Kidney epithelial cell (primary cell): ENCODE results near the gene TNIP1. TPM values are rescaled to one million over a fixed set of nuclear protein-coding genes. Genes with fewer than 3 reads are reported as not detected.

ENCODE experiments used
- DNase-seq: peaks from one replicate; pipeline ENCODE4 v3.0.0-alpha.2; 2010; ENCODE audit warnings: low read depth
- H3K27me3 ChIP-seq: 2 replicates; pipeline ENCODE4 v1.6.0; 2011; ENCODE audit warnings: low read length; ENCODE audit not compliant: control insufficient read depth, insufficient read depth
- H3K36me3 ChIP-seq: 2 replicates; pipeline ENCODE4 v1.5.1; 2011; ENCODE audit warnings: low read length; ENCODE audit not compliant: control insufficient read depth, insufficient read depth
- H3K4me3 ChIP-seq: 2 replicates; pipeline ENCODE4 v1.5.1; 2011; ENCODE audit warnings: low read depth, mild to moderate bottlenecking, control low read depth, low read length
- CTCF ChIP-seq: IDR thresholded peaks from 2 replicates; pipeline ENCODE4 v1.5.1; 2011; ENCODE audit warnings: mild to moderate bottlenecking, moderate library complexity, low read length, control low read depth, inconsistent platforms; ENCODE audit not compliant: insufficient read depth, poor library complexity, severe bottlenecking
- total RNA-seq: library from RNA; depleted of rRNA; stranded (reverse); fragments of >200 nt; gene quantifications from 2 replicates; pipeline ENCODE4 v1.2.3, GENCODE V29; 2015

Gene TNIP1
- total RNA-seq, 1 donor from 2014 or later: 454 TPM

- Histone ChIP-seq H3K27me3 (no peaks in the 10 kb centered on the region), H3K4me3 (no peak overlapping the region), H3K36me3 (peaks cover 5% of the 10 kb centered on the region)
- DNase-seq: no peak
- TF ChIP-seq CTCF: no peak
Observed at GRCh38 chr5:151108566-151108965, 27.7 kb upstream of the TNIP1 start.

DNA sequence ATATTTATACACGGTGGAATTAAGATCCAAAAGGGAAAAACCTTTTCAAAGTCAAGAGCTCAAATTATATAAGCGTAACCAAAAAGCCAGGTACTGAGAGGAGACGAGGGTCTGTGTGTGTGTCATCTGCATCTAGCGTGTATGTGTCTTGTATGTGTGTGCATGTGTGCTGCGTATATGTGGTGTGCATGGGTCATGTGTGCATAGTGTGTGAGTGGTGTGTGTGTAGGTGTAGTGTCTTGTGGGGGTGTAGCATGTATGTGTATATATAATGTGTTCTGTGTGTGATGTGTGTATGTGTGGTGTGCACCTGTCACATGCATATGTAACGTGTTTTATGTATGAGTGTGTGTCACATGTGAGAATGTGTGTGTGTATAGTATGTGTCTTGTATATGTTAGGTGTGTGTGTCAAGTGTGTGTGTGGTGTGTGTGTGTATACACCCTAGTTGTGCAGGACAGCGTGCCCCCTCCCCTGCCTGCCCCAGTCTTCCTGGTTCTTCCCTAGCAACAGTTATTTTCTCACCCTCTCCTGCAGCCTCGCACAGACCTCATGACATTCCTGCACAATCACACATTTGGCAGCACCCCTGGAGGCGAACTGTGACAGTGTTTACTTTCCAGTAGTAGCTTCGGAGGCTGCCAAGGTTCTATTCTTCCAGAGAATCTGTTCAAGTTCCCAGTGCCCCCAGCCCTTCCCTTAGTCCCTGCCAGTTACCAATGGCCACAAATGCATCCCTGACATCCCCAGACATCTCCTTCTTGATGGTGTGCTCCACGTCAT is 27.1 kb upstream of the TNIP1 start:
- no peak for TF ChIP-seq CTCF
- peaks cover 5% of the 10 kb centered on the region for H3K36me3 ChIP-seq
- no peaks in the 10 kb centered on the region for H3K27me3 ChIP-seq
- no peak for DNase-seq
- H3K4me3 ChIP-seq: no peak overlapping the region

- no peak for DNase-seq
- no peak overlapping the region for H3K4me3 ChIP-seq
- peaks cover 5% of the 10 kb centered on the region for H3K36me3 ChIP-seq
- H3K27me3 ChIP-seq: no peaks in the 10 kb centered on the region
- no peak for TF ChIP-seq CTCF
Observed at GRCh38 chr5:151107084-151107483, 26.2 kb upstream of the TNIP1 start.

- no peak overlapping the region for H3K4me3 ChIP-seq
- no peak for DNase-seq
- H3K36me3 ChIP-seq: peaks cover 5% of the 10 kb centered on the region
- TF ChIP-seq CTCF: no peak
- H3K27me3 ChIP-seq: no peaks in the 10 kb centered on the region
Observed at GRCh38 chr5:151106509-151106908, 25.7 kb upstream of the TNIP1 start.

DNA sequence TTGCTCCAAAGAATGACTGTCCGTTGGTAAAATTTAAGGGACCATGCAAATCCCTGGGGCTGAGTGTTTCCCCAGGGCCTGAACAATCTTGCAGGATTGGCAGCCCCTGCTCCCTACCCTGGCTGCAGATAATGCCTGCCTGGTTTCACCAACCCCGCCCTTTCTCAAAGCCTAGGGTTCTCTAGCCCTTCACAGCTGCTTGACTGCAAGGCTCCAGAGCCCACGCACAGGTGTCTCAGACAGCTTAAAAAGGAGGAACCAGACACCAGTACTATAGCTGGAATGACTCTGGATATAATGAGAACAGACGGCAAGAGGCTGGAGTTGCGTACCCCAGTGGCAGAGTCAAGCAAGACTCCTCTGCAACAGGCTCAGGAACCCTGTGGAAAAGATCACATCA is 25.2 kb upstream of the TNIP1 start:
- no peaks in the 10 kb centered on the region for H3K27me3 ChIP-seq
- no peak overlapping the region for H3K4me3 ChIP-seq
- TF ChIP-seq CTCF: no peak
- no peak for DNase-seq
- peaks cover 5% of the 10 kb centered on the region for H3K36me3 ChIP-seq

DNA sequence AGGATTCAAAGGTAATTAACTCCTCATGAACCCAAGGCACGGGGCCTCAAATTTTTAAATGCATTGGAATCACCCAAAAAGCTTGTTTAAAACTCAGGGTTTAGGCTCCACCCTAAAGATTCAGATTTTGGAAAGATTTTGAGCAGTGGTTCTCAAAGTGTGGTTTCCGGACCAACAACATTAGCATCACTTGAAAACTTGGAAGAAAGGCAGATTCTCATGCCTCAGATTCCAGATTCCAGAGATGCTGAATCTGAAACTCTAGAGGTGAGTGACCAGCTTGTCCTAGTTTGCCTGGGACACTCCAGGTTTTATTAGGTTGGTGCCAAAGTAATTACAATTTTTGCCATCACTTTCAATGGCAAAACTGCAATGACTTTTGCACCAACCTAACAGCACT is 24.7 kb upstream of the TNIP1 start:
- peaks cover 5% of the 10 kb centered on the region for H3K36me3 ChIP-seq
- TF ChIP-seq CTCF: no peak
- H3K27me3 ChIP-seq: no peaks in the 10 kb centered on the region
- no peak overlapping the region for H3K4me3 ChIP-seq
- DNase-seq: no peak
